Pons (tissue), 1 donor: Measurements from ENCODE around the gene DPYSL3.

Experiments
- DNase-seq: peaks from one replicate; pipeline ENCODE4 v3.0.0-alpha.2; 2016; ENCODE audit warnings: low spot score

The DPYSL3 gene

GRCh38 chr5:147439254-147439653 is 70.6 kb downstream of the DPYSL3 start:
- DNase-seq = no peak

DNA sequence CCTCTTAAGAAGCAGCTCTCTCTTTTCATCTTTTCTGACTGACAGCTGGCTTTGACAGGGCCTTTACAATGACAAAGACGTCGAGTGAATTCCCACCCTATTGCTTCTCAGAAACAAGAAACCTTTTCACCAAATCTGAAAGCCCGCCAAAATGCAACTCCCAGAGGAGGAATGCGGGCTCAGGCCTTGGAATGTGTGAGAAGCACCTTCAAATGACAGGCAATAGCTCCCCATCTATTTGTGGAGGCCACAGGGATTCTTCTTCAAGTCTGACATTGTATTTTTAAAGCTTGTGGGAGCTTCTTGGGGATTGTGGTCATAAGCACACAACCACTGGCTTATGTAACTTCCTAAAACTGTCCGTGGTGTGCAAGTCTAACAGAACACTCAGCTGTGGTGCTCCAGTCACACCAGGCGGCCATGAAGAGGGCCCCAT is 72.7 kb downstream of the DPYSL3 start:
- DNase-seq = no peak

DNA sequence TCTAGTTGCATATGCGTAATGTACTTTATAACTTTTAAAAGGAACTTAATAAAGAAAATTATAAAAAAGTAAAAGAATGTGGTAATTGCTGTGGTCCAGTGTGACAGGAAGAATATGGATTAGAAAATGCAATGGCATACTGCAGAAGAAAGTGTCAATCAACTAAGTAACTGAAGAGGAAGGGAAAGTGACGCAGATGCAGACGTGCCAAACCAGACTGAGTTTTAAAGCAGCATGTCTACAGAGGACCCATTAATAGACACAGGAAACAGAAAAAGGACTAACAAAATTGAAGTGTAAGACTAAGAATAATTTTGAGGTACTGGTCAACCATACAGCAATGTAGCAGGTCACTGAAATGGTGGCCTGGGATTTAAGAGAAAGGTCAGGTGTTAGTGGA is 73.3 kb downstream of the DPYSL3 start:
- DNase-seq = no peak

GRCh38 chr5:147434049-147434448 is 75.8 kb downstream of the DPYSL3 start:
- no peak for DNase-seq

GRCh38 chr5:147432323-147432722 is 77.5 kb downstream of the DPYSL3 start:
- no peak for DNase-seq

- DNase-seq = no peak
Observed at GRCh38 chr5:147431586-147431985, 78.3 kb downstream of the DPYSL3 start.

GRCh38 chr5:147430628-147431027 is 79.2 kb downstream of the DPYSL3 start:
- no peak for DNase-seq

DNA sequence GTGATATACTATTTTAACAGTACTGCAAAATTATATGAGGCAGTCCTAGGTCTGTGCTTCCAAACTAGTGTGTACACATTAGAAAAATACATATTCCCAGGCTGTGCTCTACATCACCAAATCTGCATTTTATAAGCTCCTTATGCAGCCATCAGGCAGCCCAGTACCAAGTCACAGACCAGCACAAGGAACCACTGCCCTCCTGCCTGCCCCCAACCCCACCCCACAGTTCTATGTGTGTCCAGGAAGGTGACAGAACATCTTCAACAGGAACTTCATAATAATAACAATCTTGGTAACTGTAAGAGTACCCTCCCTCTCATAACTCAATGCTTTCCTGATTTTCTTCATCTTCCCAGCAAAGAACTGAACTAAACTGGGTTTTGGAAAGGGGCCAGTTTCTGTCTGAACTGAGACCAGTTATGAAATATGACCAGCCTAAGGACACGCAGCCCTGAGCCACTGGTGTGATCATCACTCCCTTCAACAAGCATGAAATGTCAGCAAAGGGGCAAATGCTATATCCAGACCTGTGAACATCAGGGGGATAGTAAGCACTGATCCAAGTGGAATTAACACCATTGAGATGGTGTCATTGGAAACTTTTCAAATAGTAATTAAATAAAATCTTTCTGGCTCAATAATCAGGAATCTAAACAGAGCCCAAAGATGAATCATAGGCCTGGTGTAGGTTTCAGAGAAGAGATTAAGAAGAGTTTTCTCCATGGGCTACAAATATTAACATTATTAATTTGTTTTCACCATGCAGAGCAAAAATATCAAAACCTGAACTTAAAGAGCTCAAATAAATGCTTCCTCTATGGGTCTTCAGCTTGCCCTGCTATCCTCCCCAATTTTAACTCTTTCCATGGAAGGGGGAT is 82.1 kb downstream of the DPYSL3 start:
- DNase-seq = no peak

GRCh38 chr5:147426640-147427327 is 83.1 kb downstream of the DPYSL3 start:
- DNase-seq = no peak

DNA sequence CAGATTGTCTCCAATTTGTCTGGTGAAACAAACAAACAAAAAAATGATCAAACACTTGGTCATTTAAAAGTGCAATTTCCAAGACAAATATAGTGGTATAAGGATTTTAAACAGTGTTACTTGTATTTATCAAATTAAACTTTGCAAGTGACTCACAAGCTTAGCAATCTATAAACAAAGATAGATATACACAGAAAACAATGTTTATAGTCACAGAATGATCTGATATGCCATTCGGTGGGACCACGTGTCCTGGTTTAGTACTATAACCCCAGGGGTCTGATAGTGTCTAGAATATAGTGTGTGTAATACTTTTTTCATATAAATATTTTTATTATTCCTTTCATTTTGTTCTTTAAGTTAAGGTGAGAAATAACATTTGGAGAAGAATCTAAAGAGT is 91.3 kb downstream of the DPYSL3 start:
- no peak for DNase-seq

DNA sequence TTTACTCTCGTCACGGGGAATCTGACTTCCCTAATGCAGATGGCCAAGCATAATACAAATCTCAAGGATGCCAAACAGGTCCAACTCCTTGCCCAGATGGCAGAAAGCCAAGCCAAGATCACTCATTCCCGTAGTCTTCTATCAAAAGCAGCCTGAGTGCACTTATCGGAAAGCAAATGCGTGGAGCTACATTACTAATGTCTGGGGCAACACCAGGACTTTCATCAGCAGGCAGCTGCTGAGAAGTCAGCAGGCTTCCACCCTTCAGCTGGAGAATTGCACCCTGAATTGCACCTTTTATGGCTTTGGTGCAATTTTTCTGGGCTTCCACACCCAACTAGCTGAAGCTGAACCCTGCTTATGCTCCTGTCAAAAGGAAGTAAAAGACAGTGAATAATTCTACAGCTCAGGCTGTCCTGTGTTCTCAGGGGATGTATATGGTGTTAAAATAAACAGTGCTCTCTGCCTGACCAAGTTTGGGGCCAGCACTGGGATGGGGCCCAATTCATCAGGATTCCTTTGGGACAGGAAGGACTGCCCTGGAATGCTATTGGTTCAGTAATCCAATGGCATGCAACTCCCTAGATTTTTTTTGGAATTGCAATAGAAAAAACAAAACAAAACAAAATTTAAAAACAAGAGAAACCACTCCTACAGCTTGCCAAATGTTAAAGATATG is 92.6 kb downstream of the DPYSL3 start:
- peak; percentile 14 for DNase-seq

GRCh38 chr5:147415651-147416050 is 94.2 kb downstream of the DPYSL3 start:
- no peak for DNase-seq

- no peak for DNase-seq
Observed at GRCh38 chr5:147413266-147413665, 96.6 kb downstream of the DPYSL3 start.

- no peak for DNase-seq
Observed at GRCh38 chr5:147412561-147412960, 97.3 kb downstream of the DPYSL3 start.

DNA sequence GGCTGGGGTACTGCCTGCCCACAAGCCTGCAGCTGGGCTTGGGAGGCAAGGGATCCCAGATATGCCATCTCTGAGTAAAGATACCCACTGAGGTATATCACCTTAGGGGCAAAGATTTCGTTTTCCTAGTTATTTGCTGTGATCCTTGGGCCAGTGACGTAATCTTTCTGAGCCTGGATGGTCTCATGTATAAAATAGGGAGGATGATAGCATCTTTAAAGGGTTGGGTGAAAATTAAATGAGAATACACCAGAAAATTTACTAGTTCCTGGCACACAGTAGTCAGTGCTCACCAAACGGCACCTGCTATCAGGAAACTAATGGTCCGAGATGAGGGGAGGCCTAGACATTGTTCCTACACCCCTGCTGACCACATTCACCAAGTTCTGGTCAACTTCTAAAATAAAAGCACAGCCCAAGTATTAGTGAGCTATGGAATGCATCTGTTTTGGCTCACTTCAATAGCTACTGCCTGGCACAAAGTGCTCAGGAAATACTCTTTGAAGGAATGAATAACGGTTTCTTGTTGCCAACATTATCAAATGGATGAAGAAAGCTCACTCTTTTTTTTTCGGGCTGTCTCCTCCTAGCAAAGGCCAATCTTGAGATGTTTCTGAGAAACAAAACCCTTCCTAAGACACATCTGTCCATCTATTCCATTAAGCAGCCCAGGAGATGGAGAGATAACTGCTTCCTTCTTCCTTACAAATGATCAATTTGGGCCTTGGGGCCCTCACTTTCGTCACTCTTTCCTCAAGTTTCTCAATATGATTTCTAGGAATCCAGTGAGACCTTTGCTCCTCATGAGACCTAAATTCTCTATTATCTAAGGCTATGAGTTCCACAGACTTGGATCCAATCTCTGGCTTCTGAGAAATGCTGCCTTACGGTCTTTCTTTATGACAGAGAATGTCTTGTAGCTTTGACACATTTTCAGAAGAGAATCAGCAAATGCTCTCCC is 98.2 kb downstream of the DPYSL3 start:
- no peak for DNase-seq

GRCh38 chr5:147410496-147411358 is 99.1 kb downstream of the DPYSL3 start:
- DNase-seq = no peak

DNA sequence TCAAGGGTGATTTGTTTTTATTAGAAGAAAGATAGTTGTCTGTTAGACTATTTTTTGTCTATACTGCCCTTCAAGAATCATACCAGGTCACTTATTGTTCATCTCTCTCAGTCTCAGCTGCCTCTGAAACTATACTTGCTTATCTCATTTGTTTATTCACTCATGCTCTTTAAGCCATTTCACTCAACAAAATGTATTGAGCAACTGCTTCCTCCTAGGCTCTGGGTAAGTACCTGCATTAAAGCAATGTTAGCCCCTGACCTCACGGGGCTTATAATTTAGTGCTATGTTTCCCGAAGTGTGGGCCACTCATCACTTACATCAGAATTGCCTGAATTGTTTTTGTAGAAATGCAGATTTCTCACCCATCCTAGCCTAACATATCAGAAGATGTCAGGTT is 100.9 kb downstream of the DPYSL3 start:
- no peak for DNase-seq

GRCh38 chr5:147407094-147407681 is 102.7 kb downstream of the DPYSL3 start:
- no peak for DNase-seq

- DNase-seq = no peak
Observed at GRCh38 chr5:147406636-147407035, 103.2 kb downstream of the DPYSL3 start.

- DNase-seq = no peak
Observed at GRCh38 chr5:147404706-147405105, 105.2 kb downstream of the DPYSL3 start.
